HEK293 (cell line): ENCODE results near the gene MPC1.

Source experiments
- CTCF ChIA-PET: fragments of 350-600 bp; formaldehyde crosslinking; extraction: SDS; loops from one replicate; lab custom pipeline; 2021; ENCODE audit warnings: antibody characterized with exemption; lab: Yijun Ruan, JAX
- POLR2A ChIA-PET: fragments of 300-600 bp; formaldehyde crosslinking; extraction: SDS; loops from one replicate; lab custom pipeline; 2020; ENCODE audit warnings: antibody characterized with exemption, inconsistent platforms; lab: Yijun Ruan, JAX
- H3K27ac ChIP-seq: fragments of 200-500 bp; sonication (Bioruptor generic); 2 replicates; pipeline ENCODE4 v1.5.1; 2014; ENCODE audit warnings: low read depth, low read length, control low read depth, inconsistent platforms; ENCODE audit errors: extremely low read depth
- H3K36me3 ChIP-seq, 2 experiments: fragments of 200-500 bp in 1 of 2; sonication (Bioruptor generic) in 1 of 2; 1 replicate in 1 of 2; 2 replicates in 1 of 2; pipeline ENCODE4 v1.5.1; 2014 to 2017; ENCODE audit warnings: inconsistent platforms in 2 of 2, low read length in 2 of 2; ENCODE audit not compliant: control insufficient read depth in 2 of 2, insufficient read depth in 1 of 2
- H3K4me1 ChIP-seq: fragments of 200-500 bp; sonication (Bioruptor generic); 2 replicates; pipeline ENCODE4 v1.5.1; 2014; ENCODE audit warnings: mild to moderate bottlenecking, low read length, inconsistent platforms; ENCODE audit not compliant: control insufficient read depth, insufficient read depth
- H3K4me3 ChIP-seq: 2 replicates; pipeline ENCODE4 v1.5.1; 2011; ENCODE audit warnings: low read depth, mild to moderate bottlenecking, control low read depth, low read length, moderate library complexity
- H3K9me3 ChIP-seq: fragments of 200-500 bp; sonication (Bioruptor generic); 2 replicates; pipeline ENCODE4 v1.5.1; 2014; ENCODE audit warnings: low read depth, low read length, inconsistent platforms; ENCODE audit not compliant: control insufficient read depth, insufficient read depth
- GLI2 ChIP-seq: fragments of 450-650 bp; formaldehyde crosslinking; IDR thresholded peaks from 2 replicates; pipeline ENCODE4; 2017; ENCODE audit warnings: missing biosample characterization, missing genetic modification characterization, low read depth, borderline replicate concordance
- GLIS1 ChIP-seq: fragments of 450-650 bp; formaldehyde crosslinking; IDR thresholded peaks from 2 replicates; pipeline ENCODE4 v1.5.1; 2016; ENCODE audit warnings: missing biosample characterization, missing genetic modification characterization
- PRDM10 ChIP-seq: fragments of 450-650 bp; formaldehyde crosslinking; IDR thresholded peaks from 2 replicates; pipeline ENCODE4 v1.5.1; 2016; ENCODE audit warnings: missing biosample characterization, missing genetic modification characterization
- ZBTB11 ChIP-seq: fragments of 450-650 bp; formaldehyde crosslinking; conservative IDR thresholded peaks from 2 replicates; pipeline ENCODE4 v1.5.1; 2016; ENCODE audit warnings: low read depth, missing biosample characterization, missing genetic modification characterization
- ZBTB20 ChIP-seq: fragments of 450-650 bp; formaldehyde crosslinking; IDR thresholded peaks from 2 replicates; pipeline ENCODE4 v1.5.1; 2016; ENCODE audit warnings: missing biosample characterization, missing genetic modification characterization
- ZFHX2 ChIP-seq: fragments of 450-650 bp; formaldehyde crosslinking; conservative IDR thresholded peaks from 2 replicates; pipeline ENCODE4 v1.5.1; 2016; ENCODE audit warnings: missing biosample characterization, missing genetic modification characterization
- ZNF174 ChIP-seq: fragments of 450-650 bp; formaldehyde crosslinking; IDR thresholded peaks from 2 replicates; pipeline ENCODE4 v1.5.0; 2017; ENCODE audit warnings: missing biosample characterization, mild to moderate bottlenecking, missing genetic modification characterization
- ZNF202 ChIP-seq: fragments of 450-650 bp; formaldehyde crosslinking; IDR thresholded peaks from 2 replicates; pipeline ENCODE4 v1.5.1; 2016; ENCODE audit warnings: missing biosample characterization, missing genetic modification characterization, borderline replicate concordance
- ZNF221 ChIP-seq: fragments of 450-650 bp; formaldehyde crosslinking; IDR thresholded peaks from 2 replicates; pipeline ENCODE4 v1.5.1; 2017; ENCODE audit warnings: missing biosample characterization, missing genetic modification characterization, borderline replicate concordance
- ZNF335 ChIP-seq: fragments of 450-650 bp; formaldehyde crosslinking; conservative IDR thresholded peaks from 2 replicates; pipeline ENCODE4 v1.5.1; 2016; ENCODE audit warnings: missing biosample characterization, missing genetic modification characterization
- ZNF48 ChIP-seq: fragments of 450-650 bp; formaldehyde crosslinking; IDR thresholded peaks from 2 replicates; pipeline ENCODE4 v1.5.1; 2016; ENCODE audit warnings: missing biosample characterization, missing genetic modification characterization
- ZNF560 ChIP-seq: fragments of 450-650 bp; formaldehyde crosslinking; IDR thresholded peaks from 2 replicates; pipeline ENCODE4 v1.5.1; 2017; ENCODE audit warnings: missing biosample characterization, missing genetic modification characterization, borderline replicate concordance
- ZNF600 ChIP-seq: fragments of 450-650 bp; formaldehyde crosslinking; IDR thresholded peaks from 2 replicates; pipeline ENCODE4 v1.5.1; 2016; ENCODE audit warnings: missing biosample characterization, missing genetic modification characterization
- ZNF660 ChIP-seq: fragments of 450-650 bp; IDR thresholded peaks from 2 replicates; pipeline ENCODE4 v1.5.1; 2018; ENCODE audit warnings: missing biosample characterization, mild to moderate bottlenecking, missing genetic modification characterization
- ZNF701 ChIP-seq: fragments of 450-650 bp; formaldehyde crosslinking; IDR thresholded peaks from 2 replicates; pipeline ENCODE4 v1.5.1; 2016; ENCODE audit warnings: missing biosample characterization, missing genetic modification characterization
- ZNF747 ChIP-seq: fragments of 450-650 bp; formaldehyde crosslinking; IDR thresholded peaks from 2 replicates; pipeline ENCODE4 v1.5.1; 2016; ENCODE audit warnings: missing biosample characterization, missing genetic modification characterization
- ZNF837 ChIP-seq: fragments of 450-650 bp; formaldehyde crosslinking; IDR thresholded peaks from 2 replicates; pipeline ENCODE4 v1.5.1; 2016; ENCODE audit warnings: missing biosample characterization, missing genetic modification characterization
- TF ChIP-seq, protein P1 (sequence below): fragments of 450-650 bp; formaldehyde crosslinking; IDR thresholded peaks from 2 replicates; pipeline ENCODE4 v1.5.1; 2016; ENCODE audit warnings: missing biosample characterization, missing genetic modification characterization

The MPC1 gene

GRCh38 chr6:166381733-166382499 is 824 bp downstream of the MPC1 start (continued):
- peak; percentile 90 for TF ChIP-seq ZFHX2 (tag by site-specific recombination)
- no peak for TF ChIP-seq ZNF600
- TF ChIP-seq GLI2 (tag by site-specific recombination), result no peak
- TF ChIP-seq ZNF202 (tag by site-specific recombination), result no peak
- peak; percentile 69 for TF ChIP-seq GLIS1

DNA sequence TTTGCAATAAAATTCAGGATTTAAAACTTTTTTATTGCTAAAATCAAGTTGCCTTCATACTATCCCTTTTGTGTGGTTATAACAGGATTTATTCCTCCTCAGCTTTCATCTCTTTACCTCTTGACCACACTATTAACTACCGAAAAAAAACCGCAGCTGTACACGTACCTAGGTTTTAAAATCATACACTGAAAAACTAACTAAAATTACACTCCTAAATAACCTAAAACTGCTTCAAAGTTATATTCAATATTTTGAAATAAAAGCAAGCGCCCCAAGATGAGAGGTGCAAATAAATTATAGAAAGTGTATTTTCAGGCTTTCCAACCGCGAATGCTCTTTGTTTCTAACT is 1.4 kb downstream of the MPC1 start:
- H3K4me1 ChIP-seq, result 0 out of 2 replicates have a peak, but pooled peaks cover 3% of the 10 kb centered on the region
- no peak overlapping the region for H3K27ac ChIP-seq
- TF ChIP-seq ZNF221 (no peak), ZNF747 (tag by site-specific recombination) (no peak), ZBTB20 (tag by site-specific recombination) (no peak), ZNF701 (tag by site-specific recombination) (no peak), ZNF48 (tag by site-specific recombination) (no peak)
- no peaks in the 10 kb centered on the region for H3K9me3 ChIP-seq
- H3K36me3 ChIP-seq, result no peaks in the 10 kb centered on the region
- CTCF ChIA-PET, result interaction anchor here (0.6 to 4.6 kb wide), 39 partner anchors 9 to 770 kb away, joined by 3 to 37 read pairs (median 4); no protein-coding TSS in a partner anchor
- POLR2A ChIA-PET, result interaction anchor here (0.5 to 1.6 kb wide), 11 partner anchors 8 to 384 kb away, joined by 3 to 7 read pairs (median 3); partner anchors contain the start of genes RPS6KA2 and SFT2D1
- peak overlapping the region; percentile 82 for H3K4me3 ChIP-seq

GRCh38 chr6:166379800-166380199 is 2.9 kb downstream of the MPC1 start:
- H3K27ac ChIP-seq, result no peak overlapping the region
- POLR2A ChIA-PET, result interaction anchor here (1.4 kb wide), 1 partner anchor 247 kb away, joined by 3 read pairs; the partner anchor contains the start of gene RPS6KA2
- CTCF ChIA-PET, result interaction anchor here (0.7 to 4.6 kb wide), 6 partner anchors 7 to 104 kb away, joined by 3 to 37 read pairs (median 10); no protein-coding TSS in a partner anchor
- 0 out of 2 replicates have a peak, but pooled peaks cover 3% of the 10 kb centered on the region for H3K4me1 ChIP-seq
- no peaks in the 10 kb centered on the region for H3K36me3 ChIP-seq
- H3K4me3 ChIP-seq, result no peak overlapping the region
- TF ChIP-seq ZNF660 (tag by site-specific recombination) (no peak), ZNF335 (tag by site-specific recombination) (no peak), ZBTB11 (tag by site-specific recombination) (no peak), ZNF560 (no peak)
- no peaks in the 10 kb centered on the region for H3K9me3 ChIP-seq

DNA sequence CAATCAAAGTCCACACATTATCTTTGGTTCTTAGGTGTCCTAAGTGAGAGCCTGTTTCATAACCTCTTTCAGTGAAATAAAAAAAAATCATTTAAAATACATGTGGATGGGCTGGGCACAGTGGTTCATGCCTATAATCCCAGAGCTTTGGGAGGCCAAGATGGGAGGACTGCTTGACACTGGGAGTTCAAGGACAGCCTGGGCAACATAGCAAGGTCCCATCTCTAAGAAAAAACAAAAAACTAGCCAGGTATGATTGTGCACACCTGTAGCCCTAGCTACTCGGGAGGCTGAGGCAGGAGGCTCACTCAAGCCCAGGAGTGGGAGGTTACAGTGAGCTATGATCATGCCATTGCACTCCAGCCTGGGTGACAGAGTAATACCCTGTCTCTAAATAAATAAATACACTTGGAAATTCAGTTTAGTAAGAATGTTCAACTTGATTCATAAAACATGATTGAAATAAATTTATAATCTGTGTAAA is 3.6 kb downstream of the MPC1 start:
- ChIA-PET POLR2A (interaction anchor here (1.4 kb wide), 1 partner anchor 248 kb away, joined by 3 read pairs; the partner anchor contains the start of gene RPS6KA2), CTCF (interaction anchor here (0.6 to 4.6 kb wide), 9 partner anchors 12 to 103 kb away, joined by 3 to 37 read pairs (median 4); no protein-coding TSS in a partner anchor)
- no peaks in the 10 kb centered on the region for H3K9me3 ChIP-seq
- H3K27ac ChIP-seq, result no peak overlapping the region
- 0 out of 2 replicates have a peak, but pooled peaks cover 3% of the 10 kb centered on the region for H3K4me1 ChIP-seq
- H3K36me3 ChIP-seq, result no peaks in the 10 kb centered on the region
- H3K4me3 ChIP-seq, result no peak overlapping the region
- TF ChIP-seq ZNF174, result no peak
- no peak for TF ChIP-seq PRDM10 (tag by site-specific recombination)
- TF ChIP-seq, protein P1, sequence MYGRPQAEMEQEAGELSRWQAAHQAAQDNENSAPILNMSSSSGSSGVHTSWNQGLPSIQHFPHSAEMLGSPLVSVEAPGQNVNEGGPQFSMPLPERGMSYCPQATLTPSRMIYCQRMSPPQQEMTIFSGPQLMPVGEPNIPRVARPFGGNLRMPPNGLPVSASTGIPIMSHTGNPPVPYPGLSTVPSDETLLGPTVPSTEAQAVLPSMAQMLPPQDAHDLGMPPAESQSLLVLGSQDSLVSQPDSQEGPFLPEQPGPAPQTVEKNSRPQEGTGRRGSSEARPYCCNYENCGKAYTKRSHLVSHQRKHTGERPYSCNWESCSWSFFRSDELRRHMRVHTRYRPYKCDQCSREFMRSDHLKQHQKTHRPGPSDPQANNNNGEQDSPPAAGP (tag by site-specific recombination), result no peak
- TF ChIP-seq ZNF837 (tag by site-specific recombination), result no peak
